GM18517 (cell line): ENCODE data around the gene PDGFC.

Experiments used
- ATAC-seq: cut with Tn5 transposase; IDR thresholded peaks from one replicate; pipeline ENCODE4 v1.9.1; 2021; ENCODE audit warnings: mild to moderate bottlenecking, moderate library complexity; ENCODE audit not compliant: unreplicated experiment

The PDGFC gene

DNA sequence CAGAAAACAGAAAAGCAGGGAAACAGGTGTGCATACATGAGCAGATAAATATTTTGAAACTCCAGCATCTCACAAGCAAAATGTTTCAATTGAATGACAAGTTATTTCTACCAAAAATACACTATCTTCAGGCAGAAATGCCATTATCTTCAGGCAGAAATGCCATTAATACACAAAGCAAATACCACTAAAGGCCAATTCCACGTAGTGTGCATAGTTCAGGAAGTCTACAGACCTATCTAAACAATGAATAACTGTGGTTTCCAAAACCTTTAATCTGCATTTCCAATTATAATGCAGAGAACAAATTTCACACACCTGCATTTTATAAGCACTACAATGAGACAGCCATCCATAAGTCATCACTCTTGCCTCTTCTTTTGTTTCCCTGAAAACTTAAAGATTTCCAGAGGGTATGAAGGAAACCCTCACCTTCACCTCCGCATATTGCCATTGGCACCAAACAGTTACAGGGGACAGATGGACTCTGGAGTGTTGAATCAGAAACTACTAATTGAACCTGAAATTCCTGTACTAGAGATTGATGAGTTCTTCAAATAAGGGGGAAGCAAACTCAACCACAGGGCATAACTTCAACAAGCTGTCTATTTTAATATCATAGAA is 179.0 kb downstream of the PDGFC start:
- ATAC-seq, result no peak

DNA sequence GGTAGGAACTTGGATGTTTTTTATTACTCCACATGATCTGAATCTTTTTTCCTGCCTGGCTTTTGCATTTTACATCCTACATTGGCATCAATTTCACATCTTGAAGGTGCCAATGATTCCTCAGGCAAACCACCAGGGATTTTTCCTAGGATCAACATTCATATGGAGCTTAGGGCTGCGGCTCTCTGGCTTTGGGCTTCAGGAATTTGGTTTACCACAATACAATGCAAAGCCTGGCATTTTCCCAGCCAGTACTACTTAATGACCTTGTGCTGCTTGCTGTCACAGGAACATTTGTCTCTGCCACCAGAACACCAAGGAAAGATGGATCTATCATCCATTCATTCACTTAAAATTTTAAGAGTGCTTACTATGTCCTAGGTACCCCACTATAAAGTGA is 180.7 kb downstream of the PDGFC start:
- ATAC-seq, result no peak

DNA sequence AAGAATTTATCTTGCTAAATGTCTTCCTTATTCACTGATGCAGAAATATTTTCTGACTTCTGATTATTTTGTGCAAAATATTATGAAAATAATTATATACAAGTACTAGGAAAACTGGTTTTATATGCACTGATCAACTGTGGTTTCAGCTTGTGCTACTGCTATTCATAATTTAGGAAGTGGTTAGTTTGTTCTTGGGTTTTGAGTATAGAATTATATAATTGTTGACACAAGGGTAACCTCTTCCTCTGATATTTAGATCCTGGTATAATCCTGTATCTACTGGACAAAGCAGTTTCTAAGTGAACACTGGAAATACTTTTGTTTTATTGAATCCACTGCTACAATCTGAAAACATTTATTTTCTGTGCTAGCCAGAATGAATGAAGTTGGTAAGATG is 182.8 kb downstream of the PDGFC start:
- ATAC-seq, result no peak

DNA sequence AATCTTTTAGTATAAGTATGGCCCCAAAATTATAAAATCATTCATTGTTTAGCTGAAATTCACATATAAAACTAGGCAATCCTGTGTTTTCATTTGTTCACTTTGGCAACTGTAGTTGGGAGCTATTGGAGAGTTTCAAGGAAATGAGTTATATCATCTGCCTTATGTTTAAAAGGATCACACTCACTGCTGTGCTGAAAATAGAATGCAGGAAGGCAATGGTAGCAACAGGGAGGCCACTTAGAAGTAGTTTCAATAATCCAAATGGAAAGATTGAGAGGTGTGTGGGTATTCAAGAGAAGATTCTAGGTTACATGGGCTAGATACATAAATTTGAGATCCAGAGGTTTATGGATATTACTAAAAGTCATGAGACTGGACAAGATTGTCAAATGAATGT is 184.9 kb downstream of the PDGFC start:
- ATAC-seq, result no peak

DNA sequence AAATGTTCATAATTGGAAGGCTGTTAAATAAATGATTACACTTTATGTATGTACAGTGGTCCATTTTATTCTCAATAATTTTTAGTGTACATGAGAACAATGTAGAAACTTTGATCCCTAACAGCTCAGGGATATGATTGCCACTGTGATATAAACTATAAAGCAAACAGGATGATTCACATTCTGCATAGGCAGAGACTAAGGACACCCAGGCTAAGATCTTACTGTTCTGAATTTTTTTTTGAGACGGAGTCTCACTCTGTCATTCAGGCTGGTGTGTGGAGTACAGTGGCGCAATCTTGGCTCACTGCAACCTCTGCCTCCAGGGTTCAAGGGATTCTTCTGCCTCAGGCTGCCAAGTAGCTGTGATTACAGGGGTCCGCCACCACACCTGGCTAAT is 186.6 kb downstream of the PDGFC start:
- no peak for ATAC-seq

DNA sequence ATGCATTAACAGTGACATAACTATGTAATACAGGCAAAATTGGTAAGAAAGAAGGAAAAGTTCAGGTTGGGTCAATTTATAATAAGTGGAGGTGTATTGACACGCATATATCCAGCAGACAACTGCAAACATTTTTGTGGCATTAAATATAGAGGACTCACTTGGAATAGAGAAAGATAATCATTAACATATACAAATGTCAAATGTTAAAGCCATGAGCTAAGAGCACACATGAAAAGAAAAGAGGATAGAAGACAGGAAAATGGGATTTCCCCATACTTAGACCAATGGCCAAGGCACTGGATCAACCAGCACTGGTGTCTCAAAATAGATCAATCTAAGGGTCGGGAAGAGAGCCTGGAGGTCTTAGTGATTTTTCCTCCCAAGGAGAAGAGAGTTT is 187.6 kb downstream of the PDGFC start:
- no peak for ATAC-seq

DNA sequence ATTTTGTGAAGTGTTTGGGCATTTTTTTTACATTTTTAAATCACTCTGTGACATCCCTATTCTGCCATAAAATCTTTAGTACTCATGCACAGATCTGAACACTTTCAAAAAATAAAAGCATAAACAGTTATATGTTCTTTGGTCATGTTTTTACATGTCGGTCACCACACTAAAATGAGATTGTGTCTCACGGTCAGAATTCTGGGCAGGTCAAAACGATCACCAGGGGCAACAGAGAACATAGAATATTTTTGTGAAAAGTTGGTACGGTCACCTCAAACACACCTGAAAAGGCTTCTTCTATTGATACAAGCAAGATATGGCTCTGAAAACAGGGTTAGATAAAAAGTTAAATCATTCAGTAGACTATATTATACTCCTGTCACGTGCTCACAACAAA is 189.1 kb downstream of the PDGFC start:
- no peak for ATAC-seq

DNA sequence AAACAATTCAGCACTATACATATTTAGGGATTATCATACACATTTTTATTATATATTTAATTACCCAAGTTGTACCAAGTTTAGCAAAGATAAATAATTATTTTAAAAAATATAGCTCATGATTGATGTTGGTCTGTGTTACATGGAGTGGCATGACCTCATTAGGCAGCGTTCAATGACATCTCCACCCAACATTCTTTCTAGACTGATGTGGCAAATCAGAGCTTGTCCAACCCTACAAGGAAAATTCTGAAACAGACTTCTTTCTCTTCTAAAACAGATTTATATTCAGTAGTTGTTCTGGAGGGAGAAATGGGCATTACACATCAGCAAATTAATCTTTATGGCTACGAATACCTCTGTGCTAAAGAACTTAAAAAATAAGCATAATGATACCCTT is 189.7 kb downstream of the PDGFC start:
- ATAC-seq, result no peak

DNA sequence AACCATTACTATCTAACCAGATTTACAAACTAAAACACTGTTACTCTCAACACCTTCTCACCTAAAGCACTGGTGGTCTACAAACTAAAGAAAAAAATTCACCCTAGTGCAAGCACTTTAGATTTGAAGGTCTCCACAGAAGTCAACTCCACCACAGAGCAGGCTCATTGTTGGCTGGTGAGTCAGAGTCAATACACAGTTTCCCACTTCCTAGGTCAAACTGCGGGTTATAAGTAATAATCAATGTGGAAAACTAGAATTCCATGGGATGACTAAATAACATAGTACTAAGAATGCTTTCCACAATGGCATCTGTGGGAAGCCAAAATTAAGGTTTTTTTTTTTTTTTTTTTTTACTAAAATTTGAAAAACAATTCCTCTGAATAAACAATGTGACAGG is 191.8 kb downstream of the PDGFC start:
- no peak for ATAC-seq

DNA sequence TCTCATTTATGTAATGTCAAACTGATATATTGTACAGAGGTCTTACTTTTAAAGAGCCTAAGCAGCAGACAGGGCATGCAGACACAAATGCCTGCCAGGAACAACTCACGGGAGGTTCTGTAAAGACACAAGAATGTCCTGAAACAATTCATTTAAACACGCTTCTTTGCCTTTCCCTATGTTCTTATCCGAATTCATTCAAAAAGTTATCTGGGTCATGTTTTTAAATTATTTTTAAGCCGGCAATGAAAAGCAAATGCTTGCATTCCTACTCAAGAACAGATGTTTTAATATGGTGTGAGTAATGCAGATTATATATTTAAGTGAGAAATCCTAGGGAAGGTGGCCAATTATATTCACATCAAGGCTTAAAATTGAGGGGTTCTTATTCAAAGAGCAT is 192.6 kb downstream of the PDGFC start:
- ATAC-seq, result no peak

DNA sequence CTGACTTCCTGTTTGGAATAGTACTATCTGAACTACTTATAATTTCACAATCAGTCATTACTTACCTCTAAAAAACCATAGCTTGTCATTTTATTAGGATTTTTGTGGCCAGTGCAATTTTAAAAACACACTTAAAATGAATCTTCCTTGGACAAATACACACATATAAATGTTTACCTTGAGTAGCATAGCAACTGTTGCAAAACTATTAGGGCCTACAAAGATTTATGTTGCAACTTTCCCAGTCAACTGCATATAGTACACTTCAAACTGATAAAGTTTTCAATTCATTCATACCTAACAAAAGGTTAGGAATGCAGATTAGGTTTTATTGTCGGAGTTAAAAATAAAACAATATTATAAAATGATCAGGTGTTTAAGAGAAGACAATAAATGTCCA is 193.0 kb downstream of the PDGFC start:
- ATAC-seq, result no peak

DNA sequence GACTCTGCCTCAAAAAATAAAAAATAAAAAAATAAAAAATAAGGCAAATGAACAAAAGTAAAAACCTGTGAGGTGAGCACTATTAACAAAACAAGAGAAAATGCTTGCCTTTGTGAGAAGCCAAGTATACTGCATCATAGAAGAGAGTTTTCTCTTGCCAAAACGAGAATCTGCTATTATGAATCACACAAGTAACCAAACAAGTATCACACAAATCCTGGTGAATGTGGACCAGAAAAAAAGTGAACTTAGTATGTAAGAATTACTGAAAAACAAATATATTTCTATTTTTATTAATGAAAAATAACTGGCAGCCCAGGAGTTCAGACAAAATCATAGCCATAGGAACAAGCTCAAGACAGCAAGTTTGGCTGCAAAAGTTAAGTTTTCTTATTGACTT is 193.5 kb downstream of the PDGFC start:
- ATAC-seq, result no peak

DNA sequence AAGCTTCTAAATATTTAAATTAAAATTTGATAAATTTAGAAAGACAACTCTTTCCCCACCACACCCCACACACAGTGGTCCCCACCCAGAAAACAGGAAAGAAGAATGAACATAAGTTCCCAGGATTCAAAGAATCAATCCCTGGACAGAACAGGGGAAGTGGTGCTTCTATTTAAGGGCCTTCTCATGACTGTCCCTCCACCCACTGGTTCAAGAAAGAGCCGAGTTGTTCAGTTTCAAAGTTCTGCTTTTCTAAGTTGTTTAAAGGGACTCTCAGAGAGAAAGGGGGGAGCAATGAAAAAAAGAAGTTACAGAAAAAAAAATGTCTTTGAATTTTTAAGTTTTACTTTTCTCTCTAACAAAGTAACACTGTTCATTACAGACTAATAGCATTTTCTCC is 195.8 kb downstream of the PDGFC start:
- no peak for ATAC-seq

DNA sequence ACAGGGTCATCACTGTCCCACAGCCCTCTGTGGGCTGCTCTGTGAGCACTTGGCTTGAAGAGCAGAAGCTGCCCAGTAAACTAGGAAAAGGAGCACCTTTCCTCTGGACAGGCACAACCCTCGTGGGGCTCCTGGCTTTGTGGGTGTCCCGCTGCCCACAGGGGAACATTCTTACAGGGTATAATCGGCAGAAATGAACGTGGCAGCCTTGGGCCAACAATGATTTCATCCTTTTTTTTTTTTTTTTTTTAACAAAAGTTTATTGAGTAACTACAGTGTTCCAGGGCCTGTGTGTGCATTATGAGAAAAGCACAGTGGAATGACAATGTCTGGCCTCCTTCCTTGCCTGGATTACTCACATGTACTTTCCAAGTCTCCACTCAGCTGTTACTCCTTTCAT is 197.2 kb downstream of the PDGFC start:
- ATAC-seq, result no peak

DNA sequence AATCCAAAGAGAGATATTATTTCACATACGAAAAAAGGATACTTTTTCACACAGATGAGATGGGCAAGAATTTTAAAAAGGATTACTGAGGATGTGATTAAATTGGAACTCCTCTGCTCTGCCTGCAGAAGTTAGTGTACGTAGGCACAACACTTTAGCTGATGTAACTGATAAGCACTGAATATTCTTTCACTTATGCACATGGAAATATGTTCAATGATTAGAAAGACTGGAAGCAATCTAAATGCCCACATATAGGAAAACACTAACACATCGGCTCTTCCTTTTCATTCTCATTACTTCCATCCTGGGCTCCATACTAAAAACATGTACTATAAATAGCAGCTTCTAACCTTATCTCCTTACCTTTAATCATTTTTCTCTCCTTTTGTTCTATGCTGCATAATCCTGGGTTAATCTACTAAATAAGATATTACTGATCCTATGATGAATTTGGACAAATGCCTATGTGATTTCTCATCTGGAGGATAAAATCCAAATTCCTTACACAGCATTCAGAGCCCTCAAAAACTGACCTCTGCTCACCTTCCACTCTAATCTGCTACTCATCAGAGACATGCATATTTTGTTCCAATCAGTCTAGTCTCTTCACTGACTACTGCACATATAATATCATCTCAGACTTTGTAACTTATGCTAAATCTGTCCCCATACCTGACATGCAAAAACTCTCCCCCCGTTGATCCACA is 197.8 kb downstream of the PDGFC start:
- no peak for ATAC-seq

DNA sequence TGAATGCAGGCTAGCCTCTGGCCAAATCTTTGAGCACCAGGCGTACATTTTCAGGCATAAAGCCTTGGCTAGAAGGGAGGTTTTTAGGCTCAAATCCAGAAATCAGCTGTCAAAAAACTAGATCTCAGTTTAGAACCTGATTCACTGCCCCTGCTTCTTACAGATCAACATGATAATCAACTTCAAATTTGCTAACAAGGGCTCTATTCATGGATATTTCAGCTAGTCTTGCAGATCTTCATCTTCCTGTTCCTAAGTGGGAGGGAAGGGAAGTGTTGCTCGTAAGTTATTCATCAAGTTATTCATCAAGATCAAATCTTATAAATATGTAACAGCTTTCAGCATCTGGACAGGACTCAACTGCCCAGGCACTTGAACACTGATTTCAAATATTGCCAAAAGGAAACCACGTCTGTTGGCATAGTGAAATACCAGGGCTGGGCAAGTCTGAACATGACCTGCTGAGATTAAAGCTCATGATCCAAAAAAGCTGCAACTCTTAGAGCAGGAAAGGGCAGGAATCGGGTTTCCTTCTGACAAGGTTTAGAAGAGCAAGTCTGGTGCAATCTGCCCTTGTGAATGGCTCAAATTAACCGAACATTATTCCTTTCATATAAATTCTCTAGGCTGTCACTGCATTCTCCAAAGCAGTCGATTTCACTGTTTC is 200.3 kb downstream of the PDGFC start:
- no peak for ATAC-seq

DNA sequence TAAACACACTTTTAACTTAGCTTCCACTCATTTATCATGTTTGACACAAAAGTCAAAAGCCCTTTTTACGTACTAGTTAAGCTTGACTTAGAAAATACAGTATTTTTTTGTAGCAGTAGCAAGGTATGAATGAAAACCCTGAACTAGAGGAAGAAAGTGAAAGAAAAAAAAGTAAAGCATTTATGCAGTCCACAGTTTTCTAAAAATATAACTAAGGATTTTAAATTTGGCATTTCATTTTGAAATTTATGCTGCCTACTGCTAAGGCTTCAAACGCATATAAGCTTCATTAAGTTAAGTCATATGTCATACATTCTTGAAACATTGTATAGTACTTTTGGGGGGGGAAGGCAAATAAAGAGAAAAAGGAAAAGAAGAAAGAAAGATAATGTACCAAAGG is 201.5 kb downstream of the PDGFC start:
- no peak for ATAC-seq

DNA sequence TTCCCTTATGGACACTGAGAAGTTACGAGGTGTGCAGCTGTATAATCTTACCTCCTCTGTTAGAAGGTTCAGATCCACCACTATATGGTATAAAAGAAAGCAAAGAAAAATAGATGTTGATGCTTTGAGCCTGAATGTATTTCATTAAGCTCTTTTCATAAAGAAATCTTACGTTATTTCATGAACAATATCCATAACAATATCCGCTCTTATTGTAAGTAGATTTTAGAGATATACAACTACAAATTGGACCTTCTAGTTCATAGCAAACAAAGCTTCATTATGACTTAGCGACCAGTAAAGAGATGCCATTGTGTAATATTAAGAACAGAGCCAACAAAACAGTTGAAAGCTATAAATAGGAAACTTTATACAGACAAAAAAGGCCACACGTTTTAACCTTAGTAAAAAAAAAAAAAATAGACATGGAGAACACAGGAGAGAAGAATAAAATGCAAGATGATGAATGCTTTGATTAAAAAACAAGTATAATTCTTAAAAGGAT is 203.6 kb downstream of the PDGFC start:
- no peak for ATAC-seq

DNA sequence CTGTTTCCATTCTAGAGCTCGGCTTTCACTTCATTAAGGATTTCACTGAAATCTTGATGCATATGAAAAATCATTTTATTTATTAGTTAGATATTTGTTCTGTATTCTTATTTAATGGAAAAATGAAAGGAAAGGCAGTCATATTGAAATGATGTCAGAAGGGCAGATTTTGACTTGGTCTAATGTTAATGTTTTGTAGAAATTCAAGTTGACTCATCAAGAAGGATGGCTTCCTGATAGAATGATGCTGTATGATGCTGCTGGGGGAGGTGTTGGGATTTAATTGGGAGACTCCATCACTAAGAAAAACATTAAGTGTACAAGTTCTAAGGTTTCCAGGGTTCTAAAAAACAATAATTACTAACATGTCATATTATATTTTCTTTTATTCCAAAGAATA is 204.8 kb downstream of the PDGFC start:
- no peak for ATAC-seq

DNA sequence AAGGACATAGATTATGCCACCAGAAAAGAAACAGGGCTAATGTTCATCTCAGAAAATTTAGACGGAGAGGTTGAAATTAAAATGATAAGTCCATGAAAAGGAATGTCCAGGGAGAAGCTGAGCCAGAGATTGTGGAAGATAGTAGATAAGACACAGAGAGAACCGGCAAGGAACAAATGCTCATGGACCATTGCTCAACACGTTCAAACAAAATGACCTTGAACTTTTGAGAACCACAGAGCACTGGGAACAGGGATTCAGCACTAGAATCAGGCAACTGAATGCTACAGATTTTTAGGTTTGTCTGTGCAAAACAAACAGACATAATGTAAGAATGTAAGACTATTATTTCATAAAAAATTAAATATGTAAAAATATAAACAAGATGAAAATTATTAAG is 206.3 kb downstream of the PDGFC start:
- ATAC-seq, result no peak

DNA sequence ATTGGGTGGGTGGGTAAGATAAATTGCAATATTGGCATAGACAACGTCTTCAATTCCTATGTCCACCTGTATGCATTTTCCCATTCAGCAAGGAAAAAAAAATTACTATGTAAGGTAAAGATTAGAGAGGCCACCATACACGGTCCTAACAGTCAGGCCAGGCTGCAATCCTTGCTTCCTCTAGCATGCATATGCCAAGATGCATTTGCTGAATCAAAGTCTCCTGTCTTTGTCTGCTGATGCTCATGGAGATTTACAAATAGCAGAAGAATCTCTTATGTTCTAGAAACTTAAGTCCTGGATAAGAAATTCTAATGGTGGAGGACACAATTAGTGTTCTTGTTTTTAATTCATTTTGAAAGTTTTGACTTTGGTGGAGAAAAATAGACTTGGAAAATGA is 206.8 kb downstream of the PDGFC start:
- ATAC-seq, result no peak

DNA sequence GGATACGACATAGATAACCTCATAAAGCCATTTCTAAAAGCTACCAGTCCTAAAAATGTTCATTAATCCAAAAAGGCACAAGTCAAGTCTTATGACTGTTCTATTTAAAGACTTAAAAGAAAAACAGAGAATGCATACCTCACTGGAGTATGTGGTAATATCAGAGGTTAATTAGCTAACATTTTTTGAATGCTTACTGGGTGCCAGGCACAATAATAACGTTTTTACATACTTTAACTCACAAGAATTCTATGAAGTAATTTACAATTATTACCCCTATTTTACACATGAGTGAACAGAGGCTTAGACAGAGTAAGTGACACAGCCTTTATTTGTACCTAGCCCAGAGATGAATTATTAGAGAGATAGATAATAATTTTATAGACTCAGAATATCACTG is 207.5 kb downstream of the PDGFC start:
- ATAC-seq, result no peak
